D341Med (cell line): Measurements from ENCODE around the gene ZNF469.

Experiments used
- DNase-seq: peaks from one replicate; pipeline ENCODE4 v3.0.0; 2012; ENCODE audit warnings: low spot score

The ZNF469 gene, protein sequence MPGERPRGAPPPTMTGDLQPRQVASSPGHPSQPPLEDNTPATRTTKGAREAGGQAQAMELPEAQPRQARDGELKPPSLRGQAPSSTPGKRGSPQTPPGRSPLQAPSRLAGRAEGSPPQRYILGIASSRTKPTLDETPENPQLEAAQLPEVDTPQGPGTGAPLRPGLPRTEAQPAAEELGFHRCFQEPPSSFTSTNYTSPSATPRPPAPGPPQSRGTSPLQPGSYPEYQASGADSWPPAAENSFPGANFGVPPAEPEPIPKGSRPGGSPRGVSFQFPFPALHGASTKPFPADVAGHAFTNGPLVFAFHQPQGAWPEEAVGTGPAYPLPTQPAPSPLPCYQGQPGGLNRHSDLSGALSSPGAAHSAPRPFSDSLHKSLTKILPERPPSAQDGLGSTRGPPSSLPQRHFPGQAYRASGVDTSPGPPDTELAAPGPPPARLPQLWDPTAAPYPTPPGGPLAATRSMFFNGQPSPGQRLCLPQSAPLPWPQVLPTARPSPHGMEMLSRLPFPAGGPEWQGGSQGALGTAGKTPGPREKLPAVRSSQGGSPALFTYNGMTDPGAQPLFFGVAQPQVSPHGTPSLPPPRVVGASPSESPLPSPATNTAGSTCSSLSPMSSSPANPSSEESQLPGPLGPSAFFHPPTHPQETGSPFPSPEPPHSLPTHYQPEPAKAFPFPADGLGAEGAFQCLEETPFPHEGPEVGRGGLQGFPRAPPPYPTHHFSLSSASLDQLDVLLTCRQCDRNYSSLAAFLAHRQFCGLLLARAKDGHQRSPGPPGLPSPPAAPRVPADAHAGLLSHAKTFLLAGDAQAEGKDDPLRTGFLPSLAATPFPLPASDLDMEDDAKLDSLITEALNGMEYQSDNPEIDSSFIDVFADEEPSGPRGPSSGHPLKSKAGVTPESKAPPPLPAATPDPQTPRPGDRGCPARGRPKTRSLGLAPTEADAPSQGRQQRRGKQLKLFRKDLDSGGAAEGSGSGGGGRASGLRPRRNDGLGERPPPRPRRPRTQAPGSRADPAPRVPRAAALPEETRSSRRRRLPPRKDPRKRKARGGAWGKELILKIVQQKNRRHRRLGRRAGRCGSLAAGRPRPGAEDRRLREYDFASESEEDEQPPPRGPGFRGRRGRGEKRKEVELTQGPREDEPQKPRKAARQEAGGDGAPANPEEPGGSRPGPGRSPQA (N-terminal part only)

DNA sequence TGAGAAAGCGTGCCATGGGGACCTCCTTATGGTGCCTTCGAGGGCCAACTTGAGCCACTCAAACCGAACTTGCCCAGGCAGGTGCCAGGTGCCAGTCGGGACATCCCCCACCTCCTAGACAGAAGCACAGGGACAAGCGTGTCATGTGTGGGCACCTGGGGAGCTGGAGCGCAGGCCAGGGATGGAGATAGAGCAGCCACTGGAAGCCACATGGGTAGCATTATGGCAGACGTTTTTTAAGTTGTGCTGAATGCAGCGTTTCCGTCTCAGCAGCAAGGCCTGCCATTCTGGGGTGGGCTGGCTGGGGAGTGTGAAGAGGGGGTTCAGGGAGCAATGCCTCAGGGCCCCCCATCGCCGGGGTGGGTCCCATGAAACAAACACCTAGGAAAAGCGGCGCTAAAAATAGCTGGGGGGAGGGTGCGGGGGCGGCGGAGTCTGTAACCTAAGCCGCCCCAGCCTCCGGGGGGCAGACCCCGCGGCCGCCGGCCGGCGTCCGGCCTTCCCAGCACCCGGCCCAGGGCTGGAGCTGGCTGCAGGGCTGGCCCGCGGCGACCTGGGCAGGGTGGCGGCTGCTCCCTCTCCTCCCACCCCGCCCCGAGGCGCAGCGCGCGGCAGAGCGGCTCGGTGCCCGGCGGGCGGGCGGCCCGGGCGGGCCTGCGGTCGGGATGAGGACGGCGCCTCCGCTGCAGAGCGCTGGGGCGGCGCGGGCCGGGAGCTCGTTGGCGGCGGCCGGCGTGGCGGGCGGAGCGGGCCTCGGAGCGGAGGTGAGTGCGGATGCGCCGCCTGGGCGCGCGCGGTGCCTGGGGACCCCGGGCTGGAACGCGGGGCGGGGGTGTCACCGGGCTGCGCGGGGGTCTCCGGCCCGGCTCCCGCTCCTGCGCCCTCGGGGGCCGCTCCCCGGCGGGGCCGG is at the start of gene ZNF469:
Gene ZNF469, plus strand, starts transcription at position 469 of the 910 bp plus-strand sequence. CDS start 44,512 bp downstream, outside the sequence.
- peak; percentile 83 for DNase-seq

DNA sequence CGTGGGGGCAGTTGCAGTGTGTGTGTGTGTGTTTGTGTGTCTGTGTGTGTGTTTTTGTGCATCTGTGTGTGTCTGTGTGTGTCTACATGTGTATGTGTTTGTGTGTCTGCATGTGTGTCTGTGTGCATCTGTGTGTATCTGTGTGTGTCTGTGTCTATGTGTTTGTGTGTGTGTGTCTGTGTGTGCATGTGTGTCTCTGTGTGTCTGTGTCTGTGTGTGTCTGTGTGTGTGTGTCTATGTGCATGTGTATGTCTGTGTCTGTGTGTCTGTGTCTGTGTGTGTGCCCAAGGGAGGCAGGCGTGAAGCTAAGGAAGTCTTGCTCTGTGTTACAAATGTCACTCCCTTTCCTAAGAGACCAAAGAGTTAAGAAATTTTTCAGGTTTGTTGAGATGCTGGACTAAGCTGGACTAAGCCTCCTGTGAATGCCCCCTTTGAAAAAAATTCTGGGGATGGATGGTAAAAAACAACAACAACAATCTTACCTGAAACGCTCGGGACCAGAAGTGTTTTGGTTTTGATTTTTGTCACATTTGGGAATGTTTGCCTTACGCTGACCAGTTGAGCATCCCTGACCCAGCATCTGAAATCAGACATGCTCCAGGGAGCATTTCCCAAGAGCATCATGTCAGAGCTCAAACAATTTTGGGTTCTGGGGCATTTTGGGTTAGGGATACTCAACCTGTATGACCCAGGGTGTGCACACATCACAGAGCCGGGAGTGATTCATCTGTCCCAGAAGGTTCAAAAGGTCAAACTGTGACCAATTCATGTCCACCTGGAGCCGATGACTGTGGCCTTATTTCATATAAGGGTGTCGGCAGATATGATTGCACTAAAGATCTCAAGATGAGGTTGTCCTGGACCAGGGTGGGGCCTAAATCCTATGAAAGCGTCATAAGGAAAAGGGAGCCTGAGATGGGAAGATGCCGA is 48.6 kb upstream of the ZNF469 start:
- DNase-seq = no peak

DNA sequence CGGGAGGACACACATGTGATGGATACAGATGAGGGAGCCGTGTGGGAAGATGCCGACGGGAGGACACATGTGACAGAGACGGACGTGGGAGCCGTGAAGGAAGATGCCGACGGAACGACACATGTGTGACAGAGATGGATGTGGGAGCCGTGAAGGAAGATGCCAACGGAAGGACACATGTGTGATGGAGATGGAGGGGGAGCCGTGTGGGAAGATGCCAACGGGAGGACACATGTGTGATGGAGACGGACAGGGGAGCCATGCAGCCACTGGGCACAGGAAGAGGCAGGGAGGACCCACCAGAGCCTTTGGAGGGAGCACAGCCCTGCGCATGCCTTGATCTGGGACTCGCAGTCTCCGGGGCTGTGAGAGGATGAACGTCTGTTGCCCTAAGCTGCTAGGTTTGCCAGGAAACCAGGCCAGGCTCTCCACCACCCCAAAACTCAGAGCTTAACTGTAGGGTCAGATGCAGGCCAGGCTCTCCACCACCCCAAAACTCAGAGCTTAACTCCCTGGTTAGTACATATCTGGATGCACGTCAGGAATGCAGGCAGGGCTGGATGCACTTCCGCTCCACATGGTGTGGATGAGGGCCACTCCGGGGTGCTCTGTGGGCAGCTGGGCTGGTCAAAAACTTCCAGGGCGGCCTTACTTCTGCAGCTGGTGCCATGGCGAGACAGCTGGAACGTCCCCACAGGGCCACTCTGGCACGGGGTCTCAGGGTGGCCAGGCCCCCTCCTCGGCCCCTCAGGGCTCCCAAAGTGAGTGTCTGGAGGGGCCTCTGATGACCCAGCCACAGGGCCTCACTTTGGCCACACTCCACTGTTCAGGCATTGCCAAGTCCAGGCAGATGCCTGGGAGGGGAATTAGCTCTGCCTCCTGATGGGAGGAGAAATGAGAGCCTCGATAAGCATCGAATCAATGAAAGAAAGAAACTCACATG is 47.7 kb upstream of the ZNF469 start:
- no peak for DNase-seq

DNA sequence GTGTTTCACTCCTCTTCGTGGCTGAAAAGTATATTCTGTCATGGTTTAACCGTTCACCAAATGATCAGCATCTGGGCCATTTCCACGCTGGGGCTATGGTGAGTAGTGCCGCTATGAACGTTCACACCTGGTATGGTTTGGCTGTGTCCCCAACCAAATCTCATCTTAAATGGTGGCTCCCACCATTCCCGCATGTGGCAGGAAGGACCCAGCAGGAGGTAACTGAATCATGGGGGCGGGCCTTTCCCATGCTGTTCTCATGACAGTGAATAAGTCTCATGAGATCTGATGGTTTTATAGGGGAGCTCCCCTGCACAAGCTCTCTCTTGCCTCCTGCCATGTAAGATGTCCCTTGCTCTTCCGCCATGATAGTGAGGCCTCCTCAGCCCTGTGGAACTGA is 45.7 kb upstream of the ZNF469 start:
- DNase-seq = no peak

DNA sequence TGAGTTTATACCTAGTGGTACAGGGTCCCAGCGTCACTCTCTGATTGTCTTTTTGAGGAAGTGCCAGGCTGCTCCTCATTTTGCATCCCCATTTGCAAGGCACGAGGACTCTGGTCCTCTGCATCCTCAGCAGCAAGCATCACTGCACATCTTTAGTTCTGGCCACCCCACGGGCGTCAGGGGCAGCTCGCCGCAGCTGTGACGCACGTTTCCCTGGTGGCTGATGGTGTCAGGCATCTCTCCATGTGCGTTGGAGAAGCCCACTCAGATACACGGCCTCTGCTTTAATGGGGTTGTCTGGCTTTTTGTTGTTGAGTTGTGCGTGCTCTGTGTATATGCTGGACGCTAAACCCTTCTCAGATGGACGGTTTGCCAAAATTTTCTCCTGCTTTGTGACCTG is 45.2 kb upstream of the ZNF469 start:
- no peak for DNase-seq

DNA sequence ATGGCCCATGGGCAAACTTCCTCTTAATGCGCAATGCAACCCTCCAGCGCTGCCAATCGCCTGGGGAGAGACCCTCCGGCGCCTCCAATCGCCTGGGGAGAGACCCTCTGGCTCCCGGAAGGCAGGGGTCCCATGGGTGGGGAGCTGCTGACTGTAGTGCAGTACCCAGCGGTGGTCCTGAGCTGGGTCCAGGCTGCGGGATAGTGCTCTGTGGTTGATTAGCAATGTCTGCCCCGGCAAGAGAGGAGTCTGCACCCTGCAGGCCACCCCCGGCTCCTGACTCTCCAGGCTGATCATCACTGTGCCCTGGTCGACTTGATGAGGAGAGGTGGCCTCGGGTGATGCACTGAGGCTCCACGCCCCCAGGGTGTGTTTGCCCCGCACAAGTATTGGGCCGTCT is 44.6 kb upstream of the ZNF469 start:
- DNase-seq = no peak

DNA sequence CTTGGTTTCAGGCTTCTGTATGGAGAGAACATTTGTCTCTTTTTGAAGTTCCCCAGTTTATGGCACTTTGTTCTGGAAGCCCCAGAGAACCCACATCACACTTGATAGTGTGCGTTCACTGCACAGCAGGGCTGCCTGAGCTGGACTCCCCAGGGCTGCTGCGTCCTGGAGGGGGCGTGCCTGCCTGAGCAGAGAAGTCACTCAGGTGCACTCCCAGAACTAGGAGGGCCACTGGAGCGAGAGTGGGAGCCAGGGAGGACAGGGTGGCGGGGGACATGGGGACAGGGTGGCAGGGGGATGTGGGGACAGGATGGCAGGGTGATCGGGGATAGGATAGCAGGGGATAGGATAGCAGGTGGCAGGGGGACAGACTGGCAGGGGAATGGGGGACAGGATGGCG is 43.9 kb upstream of the ZNF469 start:
- no peak for DNase-seq

DNA sequence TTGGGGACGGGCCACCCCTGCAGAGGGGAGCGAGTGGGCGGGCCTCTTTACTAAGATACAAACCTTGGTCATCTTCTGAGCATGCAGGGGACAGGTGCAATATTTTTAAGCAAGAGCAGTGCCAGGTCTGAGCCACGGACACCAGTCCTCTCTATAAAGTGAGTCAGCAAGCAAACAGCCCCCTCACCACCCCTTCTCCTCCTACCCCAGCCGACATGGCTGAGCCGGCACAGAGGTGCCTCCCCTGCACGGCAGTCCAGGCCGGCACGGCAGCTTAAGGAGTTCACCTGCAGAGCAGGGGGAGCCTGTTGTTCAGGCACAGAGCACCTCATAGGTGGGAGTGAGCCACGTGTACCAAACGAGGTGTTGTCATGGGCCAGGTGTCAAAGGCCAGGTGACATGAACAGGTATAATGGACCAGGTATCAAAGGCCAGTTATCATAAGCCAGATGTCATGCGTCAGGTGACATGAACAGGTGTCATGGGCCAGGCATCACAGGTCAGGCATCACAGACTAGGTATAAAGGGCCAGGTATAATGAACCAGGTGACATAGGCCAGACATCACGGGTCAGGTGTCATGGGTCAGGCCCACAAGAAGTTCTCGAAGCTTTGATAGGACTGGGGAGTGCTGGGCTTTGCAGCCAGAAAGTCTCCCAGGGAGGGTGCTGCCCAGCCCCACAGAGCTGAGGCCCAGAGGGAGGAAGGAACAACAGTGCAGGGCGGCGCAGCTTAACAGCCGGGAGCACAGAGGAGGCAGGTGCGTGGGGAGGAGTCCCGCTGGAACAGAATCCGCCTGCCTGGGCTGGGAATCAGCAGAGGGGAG is 42.6 kb upstream of the ZNF469 start:
- no peak for DNase-seq

DNA sequence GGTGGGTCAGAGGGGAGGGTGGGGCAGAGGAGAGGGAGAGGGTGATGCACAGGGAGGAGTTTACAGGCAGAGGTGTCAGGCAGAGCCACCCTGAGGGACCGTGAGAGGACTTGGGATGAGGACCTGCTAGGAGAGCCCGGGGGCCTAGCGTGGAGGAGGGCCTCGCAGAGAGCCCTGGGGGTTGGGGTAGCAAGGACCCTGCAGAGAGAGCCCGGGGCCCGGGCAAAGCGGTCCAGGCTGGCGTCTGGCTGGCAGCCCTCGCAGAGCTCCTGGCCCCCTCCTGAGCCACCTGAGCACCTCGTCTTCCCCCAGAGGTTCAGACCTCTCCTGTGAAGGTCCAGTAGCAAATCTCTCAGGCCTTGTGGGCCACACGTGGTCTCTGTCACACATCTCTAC is 42.0 kb upstream of the ZNF469 start:
- no peak for DNase-seq

DNA sequence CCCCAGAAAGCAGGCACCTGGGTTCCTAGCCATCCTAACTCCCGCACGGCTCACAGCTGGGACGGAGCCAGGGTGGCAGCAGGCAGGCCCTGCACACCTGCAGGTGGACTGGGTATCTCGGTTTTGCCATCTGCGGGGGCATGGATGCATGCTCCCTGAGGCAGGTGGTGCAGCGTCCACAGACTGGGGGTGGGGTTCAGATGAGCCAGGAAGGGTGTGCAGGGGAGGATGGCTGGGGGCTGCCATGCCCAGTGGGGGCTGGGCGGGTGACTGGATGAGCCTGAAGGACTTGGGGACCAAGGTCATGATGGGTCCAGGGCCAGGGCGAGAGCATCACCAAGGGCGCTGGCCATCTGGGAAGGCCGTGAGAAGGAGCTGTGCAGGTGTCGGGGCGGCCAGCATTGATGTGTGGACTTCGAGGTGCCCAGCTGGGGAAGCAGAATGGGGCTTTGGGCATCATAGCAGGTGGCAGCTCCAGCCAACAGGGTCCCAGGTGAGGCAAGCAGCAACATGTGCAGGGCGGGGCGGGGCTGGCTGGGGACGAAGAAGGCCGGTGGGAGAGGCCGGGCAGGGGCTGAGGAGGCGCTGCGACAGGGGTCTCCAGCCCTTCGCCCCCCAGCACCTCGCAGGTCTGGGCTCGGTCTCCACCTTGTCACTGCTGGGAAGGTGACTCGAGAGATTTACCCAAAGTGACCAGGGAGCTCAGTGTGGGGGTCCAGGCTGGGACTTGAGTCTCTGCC is 41.0 kb upstream of the ZNF469 start:
- no peak for DNase-seq

DNA sequence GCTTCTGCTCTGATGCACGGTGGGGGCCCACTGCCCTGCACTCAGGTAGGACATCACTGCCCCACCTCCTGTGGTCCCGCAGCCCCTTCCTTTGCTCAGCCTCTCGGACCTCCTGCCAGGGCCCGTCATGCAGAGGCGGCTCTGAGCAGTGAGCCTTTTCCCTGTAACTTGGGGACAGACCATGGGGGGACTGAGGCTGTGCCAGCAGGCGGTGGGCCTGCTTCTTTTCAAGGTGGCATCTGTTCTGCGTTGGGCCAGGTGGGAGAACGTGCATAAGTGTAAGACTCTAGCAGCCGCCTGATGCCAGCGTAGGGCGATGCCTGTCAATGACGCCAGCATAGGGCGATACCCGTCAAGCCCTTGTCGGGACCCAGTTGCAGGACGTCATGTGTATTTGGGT is 40.3 kb upstream of the ZNF469 start:
- DNase-seq = no peak

DNA sequence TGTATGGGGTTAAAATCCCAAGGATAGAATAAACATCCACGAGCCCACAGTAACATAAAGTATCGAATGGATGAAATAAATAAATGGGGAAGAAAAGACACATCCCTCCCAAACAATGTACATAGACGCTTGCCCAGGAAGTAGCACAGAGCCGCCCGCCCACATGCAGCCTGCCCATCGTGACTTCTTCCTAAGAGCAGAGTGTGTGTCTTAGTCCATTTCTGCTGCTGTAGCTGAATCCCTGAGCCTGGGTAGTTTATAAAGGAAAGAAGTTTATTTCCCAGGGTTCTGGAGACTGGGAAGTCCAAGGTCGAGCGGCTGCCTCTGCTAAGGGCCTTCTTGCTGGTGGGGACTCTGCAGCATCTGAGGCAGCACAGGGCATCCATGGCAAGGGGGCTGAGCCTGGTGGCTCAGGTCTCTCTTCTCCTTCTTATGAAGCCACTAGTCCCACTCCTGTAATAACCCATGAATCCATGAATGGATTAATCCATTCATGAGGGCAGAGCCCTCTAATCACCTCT is 39.4 kb upstream of the ZNF469 start:
- no peak for DNase-seq

DNA sequence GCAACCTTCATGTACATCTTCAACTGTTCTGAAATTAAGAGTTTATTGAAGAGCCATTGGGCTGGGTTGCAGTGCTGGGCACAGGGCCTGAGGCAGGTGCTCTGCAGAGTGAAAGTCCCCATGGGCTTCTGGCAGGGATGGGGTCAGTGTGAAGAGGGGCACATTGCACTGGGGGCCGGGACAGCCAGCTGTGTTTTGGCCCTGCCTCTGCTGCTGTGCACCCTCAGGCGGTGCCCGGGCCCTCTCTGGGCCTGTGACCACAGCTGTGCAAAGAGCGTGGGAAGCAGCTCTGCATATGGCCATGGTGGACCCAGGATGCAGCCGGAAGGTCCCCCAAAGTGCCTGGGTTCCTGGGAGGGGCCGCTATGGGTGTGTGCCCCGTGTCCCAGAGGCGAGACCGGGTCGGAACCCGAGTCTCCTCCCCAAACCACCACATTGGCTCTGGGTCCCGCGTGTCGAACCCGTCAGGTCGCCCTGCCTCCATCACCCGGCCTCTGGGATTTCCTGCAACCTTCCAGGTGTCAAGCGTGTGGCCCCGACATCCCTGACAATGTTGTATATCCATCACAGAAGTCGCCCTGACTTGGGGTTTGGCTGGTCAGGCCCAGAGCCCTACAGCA is 38.2 kb upstream of the ZNF469 start:
- DNase-seq = no peak

DNA sequence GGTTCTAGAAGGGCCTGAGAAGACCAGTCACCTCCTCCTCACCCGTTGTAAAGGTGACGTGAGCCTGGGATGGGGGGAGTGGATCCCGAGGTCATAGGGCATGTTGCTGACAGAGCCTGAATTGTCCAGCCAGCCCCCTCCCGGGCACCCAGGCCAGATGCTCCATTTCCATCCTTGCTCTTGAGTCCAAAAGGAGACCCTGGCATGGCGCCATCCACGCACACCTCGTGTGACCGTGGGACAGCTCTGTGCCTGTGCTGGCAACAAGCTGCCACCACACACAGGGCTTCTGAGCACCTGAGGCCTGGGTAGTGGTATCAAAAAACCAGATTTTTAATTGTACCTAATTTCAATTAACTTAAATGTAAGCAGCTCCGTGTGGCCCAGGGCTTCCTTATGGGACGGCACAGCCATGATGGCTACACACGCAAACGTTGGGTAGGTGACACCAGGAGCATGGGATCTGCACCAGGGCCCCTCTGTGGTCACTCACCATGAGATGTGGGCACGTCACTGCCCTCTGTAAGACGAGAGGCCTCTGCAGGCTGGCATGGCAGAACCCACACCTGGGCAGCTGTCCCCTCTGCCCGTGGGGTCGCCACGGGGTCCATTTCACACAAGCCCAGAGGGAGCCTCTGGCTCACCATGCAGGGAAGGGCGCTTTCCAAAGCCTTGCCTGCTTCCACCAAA is 37.6 kb upstream of the ZNF469 start:
- DNase-seq = no peak

DNA sequence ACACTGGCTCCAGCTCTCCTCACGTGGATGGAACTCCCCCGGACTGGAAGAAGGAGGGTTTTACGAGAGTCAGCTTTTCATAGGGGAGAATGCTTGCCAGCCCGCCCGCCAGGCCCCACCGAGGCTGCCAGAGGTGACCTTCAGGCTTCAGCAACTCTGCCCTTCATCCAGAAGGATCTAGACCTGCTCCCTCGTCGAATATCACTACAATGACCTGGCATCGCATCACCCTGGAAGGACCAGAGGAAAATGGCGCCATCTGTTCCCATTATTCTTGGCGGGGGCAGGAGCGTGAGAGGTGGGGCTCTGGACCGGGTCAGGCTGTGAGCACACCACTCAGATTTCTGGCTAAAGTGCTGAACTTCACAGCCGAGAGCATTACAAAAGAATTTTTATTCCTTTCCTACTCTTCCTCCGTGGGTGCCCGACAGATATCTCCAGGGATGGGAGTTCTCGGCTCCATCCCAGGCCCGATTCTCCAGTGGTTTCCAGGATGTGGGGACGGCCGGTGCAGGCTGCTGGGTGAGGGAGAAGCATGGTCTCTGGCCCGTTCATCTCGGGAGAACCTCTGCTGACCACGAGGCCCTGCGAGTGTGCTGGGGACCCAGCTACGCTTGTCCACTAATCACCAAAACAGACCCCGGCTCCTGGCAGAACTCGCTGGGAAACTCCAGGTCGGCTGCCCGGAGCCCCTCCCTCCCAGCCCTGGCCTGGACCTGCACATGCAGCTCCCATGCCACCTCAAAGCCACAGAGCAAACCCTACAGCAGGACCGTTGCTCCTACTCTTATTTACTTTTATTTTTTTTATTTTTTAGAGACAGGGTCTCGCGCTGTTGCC is 36.8 kb upstream of the ZNF469 start:
- DNase-seq = no peak
